ENCODE data around the gene GYPE. TPM values are rescaled to one million over a fixed set of nuclear protein-coding genes. Genes with fewer than 3 reads are reported as not detected.
"Not testable (repeated sequence)": the region's sequence is repeated elsewhere in the genome, so short reads cannot be mapped to it uniquely, and the experiment has no call there.

The GYPE gene
- total and polyA plus RNA-seq, 2 of the 13 experiments (the other 11 are each of a cell fraction or from before 2014, with no cell fraction given), result not detected

- H3K27me3 ChIP-seq (ENCODE audit: control insufficient read depth in 1 of 2, insufficient read depth in 2 of 2, low read length in 2 of 2); H3K79me2 ChIP-seq (ENCODE audit: insufficient read depth, low read length); H3K4me1 ChIP-seq (ENCODE audit: insufficient read depth, low read length); H3K4me3 ChIP-seq (replicated peaks in 1 of 3; ENCODE audit: insufficient read depth in 1 of 3, low read depth in 2 of 3, low read length in 3 of 3); in situ Hi-C loops (cut with HindIII; ENCODE audit: extremely low pct_ligation_motif_present, low pct_unique_long_range_greater_than_20kb); POLR2A ChIA-PET; CTCF ChIA-PET (ENCODE audit: low intra/inter-chr PET ratio, low total read pairs); H2AFZ ChIP-seq (ENCODE audit: low read length); FAIRE-seq; BruUV-seq (replicated peaks); H3K36me3 ChIP-seq (replicated peaks in 1 of 2; ENCODE audit: control insufficient read depth in 1 of 2, insufficient read depth in 2 of 2, low read length in 2 of 2); H3K9me3 ChIP-seq (ENCODE audit: low read length); ATAC-seq; H3K27ac ChIP-seq (ENCODE audit: extremely low read length, insufficient read depth, low read length); H3K9ac ChIP-seq (ENCODE audit: insufficient read depth, low read depth, low read length); H3K4me2 ChIP-seq (ENCODE audit: low read depth, low read length); H4K20me1 ChIP-seq (ENCODE audit: insufficient read depth, low read length); DNase-seq (ENCODE audit: low spot score): not testable (repeated sequence)
- intact Hi-C loops (cut with micrococcal nuclease; ENCODE audit: unreplicated experiment), result loop anchor here (10.0 kb wide), 1 partner anchor 120 kb away; no protein-coding TSS in a partner anchor
Observed at GRCh38 chr4:143884965-143885364, 20.4 kb downstream of the GYPE start.

DNA sequence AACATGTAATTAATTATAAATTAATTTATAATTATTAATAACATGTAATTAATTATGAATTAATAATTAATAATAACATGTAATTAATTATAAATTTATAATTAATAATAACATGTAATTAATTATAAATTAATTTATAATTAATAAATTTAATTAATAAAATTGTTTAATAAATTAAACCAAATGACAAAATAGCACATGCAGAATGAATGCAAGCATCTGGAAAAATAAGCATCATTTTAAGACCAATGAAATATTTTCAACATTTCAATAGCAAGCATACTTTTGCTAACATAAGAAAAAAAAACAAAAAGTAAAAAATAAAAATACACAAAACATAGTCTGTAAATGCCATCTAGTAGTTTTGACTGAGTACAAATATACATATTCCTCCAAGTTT, 21.8 kb downstream of the GYPE start:
- in situ Hi-C loops (cut with HindIII; ENCODE audit: extremely low pct_ligation_motif_present, low pct_unique_long_range_greater_than_20kb), result no loop called here
- FAIRE-seq (no peak), ATAC-seq (no peak), DNase-seq (ENCODE audit: low spot score) (no peak)
- Histone ChIP-seq H3K9ac (ENCODE audit: insufficient read depth, low read depth, low read length) (no peak overlapping the region), H3K79me2 (ENCODE audit: insufficient read depth, low read length) (no peaks in the 10 kb centered on the region), H2AFZ (ENCODE audit: low read length) (no peak overlapping the region), H4K20me1 (ENCODE audit: insufficient read depth, low read length) (no peaks in the 10 kb centered on the region), H3K9me3 (ENCODE audit: low read length) (no peaks in the 10 kb centered on the region), H3K4me3 (replicated peaks in 1 of 3; ENCODE audit: insufficient read depth in 1 of 3, low read depth in 2 of 3, low read length in 3 of 3) (no peak overlapping the region), H3K36me3 (replicated peaks in 1 of 2; ENCODE audit: control insufficient read depth in 1 of 2, insufficient read depth in 2 of 2, low read length in 2 of 2) (no peaks in the 10 kb centered on the region), H3K4me1 (ENCODE audit: insufficient read depth, low read length) (no peaks in the 10 kb centered on the region), H3K4me2 (ENCODE audit: low read depth, low read length) (no peak overlapping the region), H3K27me3 (ENCODE audit: control insufficient read depth in 1 of 2, insufficient read depth in 2 of 2, low read length in 2 of 2) (no peaks in the 10 kb centered on the region), H3K27ac (ENCODE audit: extremely low read length, insufficient read depth, low read length) (no peak overlapping the region)
- CTCF ChIA-PET (ENCODE audit: low intra/inter-chr PET ratio, low total read pairs), result no interaction called here
- intact Hi-C loops (cut with micrococcal nuclease; ENCODE audit: unreplicated experiment), result loop anchor here (10.0 kb wide), 1 partner anchor 121 kb away; no protein-coding TSS in a partner anchor
- POLR2A ChIA-PET, result no interaction called here
- no TSS peak for BruUV-seq (replicated peaks)
- no peak for TF ChIP-seq TRIM24 (CRISPR knock-in tag; IDR thresholded peaks at IDR 0.05)
- no peak for TF ChIP-seq ZKSCAN1 (IDR thresholded peaks at IDR 0.05; ENCODE audit: low read length)
- no peak for TF ChIP-seq POGK (CRISPR knock-in tag; conservative IDR thresholded peaks at IDR 0.05)
- TF ChIP-seq, protein P1, sequence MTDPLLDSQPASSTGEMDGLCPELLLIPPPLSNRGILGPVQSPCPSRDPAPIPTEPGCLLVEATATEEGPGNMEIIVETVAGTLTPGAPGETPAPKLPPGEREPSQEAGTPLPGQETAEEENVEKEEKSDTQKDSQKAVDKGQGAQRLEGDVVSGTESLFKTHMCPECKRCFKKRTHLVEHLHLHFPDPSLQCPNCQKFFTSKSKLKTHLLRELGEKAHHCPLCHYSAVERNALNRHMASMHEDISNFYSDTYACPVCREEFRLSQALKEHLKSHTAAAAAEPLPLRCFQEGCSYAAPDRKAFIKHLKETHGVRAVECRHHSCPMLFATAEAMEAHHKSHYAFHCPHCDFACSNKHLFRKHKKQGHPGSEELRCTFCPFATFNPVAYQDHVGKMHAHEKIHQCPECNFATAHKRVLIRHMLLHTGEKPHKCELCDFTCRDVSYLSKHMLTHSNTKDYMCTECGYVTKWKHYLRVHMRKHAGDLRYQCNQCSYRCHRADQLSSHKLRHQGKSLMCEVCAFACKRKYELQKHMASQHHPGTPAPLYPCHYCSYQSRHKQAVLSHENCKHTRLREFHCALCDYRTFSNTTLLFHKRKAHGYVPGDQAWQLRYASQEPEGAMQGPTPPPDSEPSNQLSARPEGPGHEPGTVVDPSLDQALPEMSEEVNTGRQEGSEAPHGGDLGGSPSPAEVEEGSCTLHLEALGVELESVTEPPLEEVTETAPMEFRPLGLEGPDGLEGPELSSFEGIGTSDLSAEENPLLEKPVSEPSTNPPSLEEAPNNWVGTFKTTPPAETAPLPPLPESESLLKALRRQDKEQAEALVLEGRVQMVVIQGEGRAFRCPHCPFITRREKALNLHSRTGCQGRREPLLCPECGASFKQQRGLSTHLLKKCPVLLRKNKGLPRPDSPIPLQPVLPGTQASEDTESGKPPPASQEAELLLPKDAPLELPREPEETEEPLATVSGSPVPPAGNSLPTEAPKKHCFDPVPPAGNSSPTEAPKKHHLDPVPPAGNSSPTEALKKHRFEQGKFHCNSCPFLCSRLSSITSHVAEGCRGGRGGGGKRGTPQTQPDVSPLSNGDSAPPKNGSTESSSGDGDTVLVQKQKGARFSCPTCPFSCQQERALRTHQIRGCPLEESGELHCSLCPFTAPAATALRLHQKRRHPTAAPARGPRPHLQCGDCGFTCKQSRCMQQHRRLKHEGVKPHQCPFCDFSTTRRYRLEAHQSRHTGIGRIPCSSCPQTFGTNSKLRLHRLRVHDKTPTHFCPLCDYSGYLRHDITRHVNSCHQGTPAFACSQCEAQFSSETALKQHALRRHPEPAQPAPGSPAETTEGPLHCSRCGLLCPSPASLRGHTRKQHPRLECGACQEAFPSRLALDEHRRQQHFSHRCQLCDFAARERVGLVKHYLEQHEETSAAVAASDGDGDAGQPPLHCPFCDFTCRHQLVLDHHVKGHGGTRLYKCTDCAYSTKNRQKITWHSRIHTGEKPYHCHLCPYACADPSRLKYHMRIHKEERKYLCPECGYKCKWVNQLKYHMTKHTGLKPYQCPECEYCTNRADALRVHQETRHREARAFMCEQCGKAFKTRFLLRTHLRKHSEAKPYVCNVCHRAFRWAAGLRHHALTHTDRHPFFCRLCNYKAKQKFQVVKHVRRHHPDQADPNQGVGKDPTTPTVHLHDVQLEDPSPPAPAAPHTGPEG (CRISPR knock-in tag; IDR thresholded peaks at IDR 0.05), result no peak
- TF ChIP-seq CEBPZ (IDR thresholded peaks at IDR 0.05; ENCODE audit: low read length), result no peak
- TF ChIP-seq ZNF562 (CRISPR knock-in tag; IDR thresholded peaks at IDR 0.05; ENCODE audit: borderline replicate concordance), result no peak
- TF ChIP-seq ZNF556 (CRISPR knock-in tag; IDR thresholded peaks at IDR 0.05; ENCODE audit: borderline replicate concordance), result no peak
- no peak for TF ChIP-seq ZNF766 (CRISPR knock-in tag; IDR thresholded peaks at IDR 0.05; ENCODE audit: borderline replicate concordance)
